Measurements from ENCODE around the gene SIN3B.
A peak's percentile ranks its signal among the peaks of the same experiment; 100 is the strongest.
"Not testable (repeated sequence)": the region's sequence is repeated elsewhere in the genome, so short reads cannot be mapped to it uniquely, and the experiment has no call there.

The SIN3B gene

DNA sequence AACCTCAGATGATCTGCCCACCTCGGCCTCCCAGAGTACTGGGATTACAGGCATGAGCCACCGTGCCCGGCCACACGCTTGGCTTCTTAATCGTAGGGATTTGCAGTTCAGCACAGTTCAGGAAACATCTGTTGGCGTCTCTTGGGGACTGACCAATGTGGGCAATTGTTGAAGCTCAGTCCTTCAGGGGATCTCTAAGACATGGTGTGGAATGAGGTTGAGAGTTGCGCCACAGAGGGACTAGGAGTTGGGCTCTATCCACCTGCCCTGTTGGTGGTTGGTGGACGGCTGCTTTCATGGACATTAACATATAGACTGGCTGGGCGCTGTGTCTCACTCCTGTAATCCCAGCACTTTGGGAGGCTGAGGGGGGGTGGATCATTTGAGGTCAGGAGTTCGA, 37.3 kb upstream of the SIN3B start:
- ChIA-PET CTCF (no interaction called here), POLR2A (ENCODE audit: low non-redundant PET) (no interaction called here)
- no peak for DNase-seq (ENCODE audit: low spot score)
- H3K27ac ChIP-seq: no peak overlapping the region
- no peak for TF ChIP-seq CTCF (conservative IDR thresholded peaks at IDR 0.05; ENCODE audit: low read depth)

DNA sequence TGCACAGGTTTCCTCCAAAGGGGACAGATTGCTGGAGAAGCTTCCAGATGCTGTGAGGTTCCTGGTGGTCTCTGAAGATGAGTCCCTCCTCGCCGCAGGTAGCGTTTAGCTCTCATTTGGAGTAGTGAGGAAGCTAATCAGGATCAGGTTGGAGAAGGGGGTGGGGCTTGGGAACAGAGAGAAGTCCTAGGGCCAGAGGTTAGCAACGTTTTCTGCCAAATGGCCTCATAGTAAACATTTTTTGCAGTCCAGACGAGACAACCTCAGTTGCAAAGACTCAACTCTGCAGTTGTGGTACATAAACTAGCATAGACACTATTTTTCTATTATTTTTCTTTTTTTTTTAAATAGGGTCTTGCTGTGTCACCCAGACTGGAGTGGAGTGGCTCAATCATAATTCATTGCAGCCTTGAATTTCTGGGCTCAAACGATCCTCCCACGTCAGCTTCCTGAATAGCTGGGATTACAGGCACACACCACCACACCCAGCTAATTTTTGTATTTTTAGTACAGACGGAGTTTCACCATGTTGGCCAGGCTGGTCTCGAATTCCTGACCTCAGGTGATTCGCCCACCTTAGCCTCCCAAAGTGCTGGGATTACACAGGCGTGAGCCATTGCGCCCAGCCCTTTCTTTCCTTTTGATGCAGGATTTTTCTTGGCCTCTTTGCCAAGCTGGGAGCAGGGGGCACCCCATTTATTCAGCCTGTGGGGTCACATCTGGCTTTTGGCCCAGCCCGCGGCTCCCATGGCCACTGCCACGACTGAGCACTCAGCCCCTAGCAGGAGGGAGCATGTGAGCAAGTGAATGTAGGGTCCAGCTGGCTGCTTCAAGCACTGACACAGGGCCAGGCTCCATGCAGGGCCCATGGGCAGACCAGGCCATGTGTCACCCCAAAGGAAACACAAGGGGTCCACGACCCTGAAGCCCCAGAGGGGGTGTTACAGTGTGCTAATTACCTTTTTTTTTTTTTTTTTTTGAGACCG, 34.4 kb upstream of the SIN3B start:
- CTCF ChIA-PET: no interaction called here
- POLR2A ChIA-PET (ENCODE audit: low non-redundant PET): no interaction called here
- no peak for TF ChIP-seq CTCF (conservative IDR thresholded peaks at IDR 0.05; ENCODE audit: low read depth)
- no peak for DNase-seq (ENCODE audit: low spot score)
- no peak overlapping the region for H3K27ac ChIP-seq

- ChIA-PET CTCF (no interaction called here), POLR2A (ENCODE audit: low non-redundant PET) (no interaction called here)
- no peak overlapping the region for H3K27ac ChIP-seq
- no peak for TF ChIP-seq CTCF (conservative IDR thresholded peaks at IDR 0.05; ENCODE audit: low read depth)
- no peak for DNase-seq (ENCODE audit: low spot score)
Observed at GRCh38 chr19:16795731-16796130, 33.5 kb upstream of the SIN3B start.

- POLR2A ChIA-PET (ENCODE audit: low non-redundant PET): no interaction called here
- H3K27ac ChIP-seq: no peak overlapping the region
- CTCF ChIA-PET: interaction anchor here (1.1 kb wide), 1 partner anchor 19 kb away, joined by 4 read pairs; no protein-coding TSS in a partner anchor
- no peak for DNase-seq (ENCODE audit: low spot score)
- no peak for TF ChIP-seq CTCF (conservative IDR thresholded peaks at IDR 0.05; ENCODE audit: low read depth)
Observed at GRCh38 chr19:16797876-16798275, 31.3 kb upstream of the SIN3B start.

DNA sequence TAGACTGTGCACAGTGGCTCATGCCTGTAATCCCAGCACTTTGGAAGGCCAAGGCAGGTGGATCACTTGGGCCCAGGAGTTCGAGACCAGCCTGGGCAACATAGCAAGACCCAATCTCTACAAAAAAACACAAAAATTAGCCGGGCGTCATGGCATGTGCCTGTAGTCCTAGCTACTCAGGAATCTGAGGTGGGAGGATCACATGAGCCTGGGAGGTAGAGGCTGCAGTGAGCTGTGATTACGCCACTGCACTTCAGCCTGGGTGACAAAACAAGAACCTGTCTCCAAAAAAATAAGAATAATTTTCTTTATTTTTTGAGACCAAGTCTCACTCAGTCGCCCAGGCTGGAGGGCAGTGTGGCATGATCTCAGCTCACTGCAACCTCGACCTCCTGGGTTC, 30.9 kb upstream of the SIN3B start:
- CTCF ChIA-PET: interaction anchor here (1.1 kb wide), 1 partner anchor 19 kb away, joined by 4 read pairs; no protein-coding TSS in a partner anchor

GRCh38 chr19:16799740-16800139, 29.5 kb upstream of the SIN3B start:
- no peak for TF ChIP-seq CTCF (conservative IDR thresholded peaks at IDR 0.05; ENCODE audit: low read depth)
- ChIA-PET CTCF (no interaction called here), POLR2A (ENCODE audit: low non-redundant PET) (no interaction called here)
- no peak overlapping the region for H3K27ac ChIP-seq
- no peak for DNase-seq (ENCODE audit: low spot score)

More for the DNA sequence above, 30.9 kb upstream of the SIN3B start:
- POLR2A ChIA-PET (ENCODE audit: low non-redundant PET); H3K27ac ChIP-seq; DNase-seq (ENCODE audit: low spot score): not testable (repeated sequence)

GRCh38 chr19:16801600-16802013, 27.6 kb upstream of the SIN3B start:
- CTCF ChIA-PET: interaction anchor here (0.6 kb wide), 1 partner anchor 200 kb away, joined by 4 read pairs; no protein-coding TSS in a partner anchor
- TF ChIP-seq CTCF (conservative IDR thresholded peaks at IDR 0.05; ENCODE audit: low read depth): no peak
- peak overlapping the region; percentile 9; the same call in 1 of the 2 replicates for H3K27ac ChIP-seq
- POLR2A ChIA-PET (ENCODE audit: low non-redundant PET): no interaction called here
- DNase-seq (ENCODE audit: low spot score): no peak

Measured in RWPE1 (cell line).